Spleen (tissue), 11 donors: ENCODE results near the gene MTA1. TPM values are rescaled to one million over a fixed set of nuclear protein-coding genes. Genes with fewer than 3 reads are reported as not detected.

Experiments used
- DNase-seq: peaks from one replicate; pipeline ENCODE4 v3.0.0-alpha.2; 2020
- H3K27ac ChIP-seq, 8 donors: fragments of 200-600 bp; sonication (generic) in 7 of 8; 1 replicate in 4 of 8; 2 replicates in 4 of 8; pipeline versions ENCODE4 v1.5.0 to v1.8.0; 2016 to 2021; ENCODE audit warnings: inconsistent platforms in 4 of 8, mild to moderate bottlenecking in 4 of 8, moderate library complexity in 1 of 8
- H3K27me3 ChIP-seq, 7 donors: fragments of 200-600 bp; sonication (generic) in 6 of 7; replicated peaks in 1 of 7; 1 replicate in 4 of 7; 2 replicates in 3 of 7; pipeline versions ENCODE4 v1.5.0 to v1.8.0; 2016 to 2021; ENCODE audit warnings: inconsistent platforms in 3 of 7, mild to moderate bottlenecking in 1 of 7
- H3K36me3 ChIP-seq, 6 donors: fragments of 200-600 bp; sonication (generic) in 5 of 6; 1 replicate in 4 of 6; 2 replicates in 2 of 6; pipeline versions ENCODE4 v1.5.0 to v1.8.0; 2016 to 2021; ENCODE audit warnings: inconsistent platforms in 2 of 6
- H3K4me1 ChIP-seq, 6 donors: fragments of 200-600 bp; sonication (generic) in 5 of 6; 1 replicate in 3 of 6; 2 replicates in 3 of 6; pipeline versions ENCODE4 v1.5.0 to v1.8.0; 2016 to 2021; ENCODE audit warnings: inconsistent platforms in 3 of 6
- H3K4me3 ChIP-seq, 8 donors: fragments of 200-600 bp; sonication (generic) in 7 of 8; 1 replicate in 4 of 8; 2 replicates in 4 of 8; pipeline versions ENCODE4 v1.5.0 to v1.8.0; 2016 to 2021; ENCODE audit warnings: inconsistent platforms in 4 of 8, mild to moderate bottlenecking in 4 of 8, moderate library complexity in 2 of 8
- H3K9me3 ChIP-seq, 8 donors: fragments of 200-600 bp; sonication (generic) in 7 of 8; 1 replicate in 4 of 8; 2 replicates in 4 of 8; pipeline versions ENCODE4 v1.5.0 to v1.8.0; 2016 to 2021; ENCODE audit warnings: inconsistent platforms in 4 of 8
- CTCF ChIP-seq, 11 experiments: fragments of 200-600 bp in 7 of 11; fragments of 450-650 bp in 4 of 11; sonication (generic) in 4 of 11; IDR thresholded peaks in 8 of 11; conservative IDR thresholded peaks in 3 of 11; 1 replicate in 7 of 11; 2 replicates in 4 of 11; pipeline versions ENCODE4 v1.4.0 to v1.8.0; 2016 to 2021; ENCODE audit warnings: antibody characterized with exemption in 11 of 11, inconsistent platforms in 4 of 11, mild to moderate bottlenecking in 1 of 11
- POLR2A ChIP-seq, 3 donors: fragments of 450-650 bp; IDR thresholded peaks; one replicate each; pipeline ENCODE4 v1.5.1; 2017; ENCODE audit warnings: antibody characterized with exemption in 3 of 3, mild to moderate bottlenecking in 1 of 3
- POLR2AphosphoS5 ChIP-seq, 3 donors: sonication (generic); formaldehyde crosslinking; IDR thresholded peaks; one replicate each; pipeline ENCODE4 v1.5.1; 2017; ENCODE audit warnings: antibody characterized with exemption in 3 of 3
- WGBS, 5 donors: extraction: QIAGEN DNeasy Blood & Tissue Kit in 3 of 5; methylation state at CpG; one replicate each; pipeline versions ENCODE4 v1.1.5 to v1.1.7; 2013 to 2018; 5-methylcytosine and 5-hydroxymethylcytosine counted together
- intact Hi-C: fragments of 100-400 bp; cut with DNase I; formaldehyde crosslinking; loops from one replicate; pipeline ENCODE4 v1.15.0; 2023; ENCODE audit warnings: low total_unique reads
- polyA plus RNA-seq, 3 donors: library from polyadenylated mRNA; stranded (reverse); fragments of 200-250 nt; gene quantifications; one replicate each; pipeline ENCODE4 v1.2.1, GENCODE V29; 2013
- total RNA-seq, 7 donors: library from RNA; depleted of rRNA in 3 of 7; stranded (reverse); fragments of >200 nt in 3 of 7; fragmentation: NEBNext Ultra II Directional in 4 of 7; extraction: Animal tissue kit (Norgen Biotek cat#: 25700) in 4 of 7; gene quantifications; one replicate each; pipeline versions ENCODE4 v1.1.0 to v1.2.1, GENCODE V29; 2016 to 2021
- donor health status: healthy with polysubstance abuse.
- donor health status: DM: no; HTN: no; CAD: no; lungs with moderate emphysema.
- donor health status: DM: no; HTN: no; CAD: no.
- donor health status: Bipolar disorder and iron deficiency.
- donor health status: healthy.
- donor health status: DM: no; HTN: no; CAD: no.
- donor health status: DM: yes; HTN: yes; CAD: no.

The MTA1 gene
- total and polyA plus RNA-seq, 10 donors = 33.0 to 128 (median 78.2) TPM

- DNase-seq = no peak
- Histone ChIP-seq H3K4me1 (no peaks in the 10 kb centered on the region), H3K27ac (no peak overlapping the region), H3K27me3 (peaks cover 0 to 38% (median 5%) of the 10 kb centered on the region in 7 donors), H3K9me3 (no peaks in the 10 kb centered on the region), H3K4me3 (no peak overlapping the region), H3K36me3 (no peaks in the 10 kb centered on the region)
- intact Hi-C loops = no loop called here
- 88 to 96% (median 94%) methylated on average over 12 to 16 of the region's 16 CpGs for WGBS, 5 donors
- TF ChIP-seq CTCF (IDR thresholded peaks at IDR 0.05 in 8 of 11, conservative IDR thresholded peaks at IDR 0.05 in 3 of 11) (no peak), POLR2AphosphoS5 (IDR thresholded peaks at IDR 0.05) (no peak), POLR2A (IDR thresholded peaks at IDR 0.05) (no peak)
Observed at GRCh38 chr14:105505101-105505500, 85.5 kb downstream of the MTA1 start.

- Histone ChIP-seq H3K4me1 (no peaks in the 10 kb centered on the region), H3K36me3 (no peaks in the 10 kb centered on the region), H3K27me3 (peaks cover 0 to 58% (median 8%) of the 10 kb centered on the region in 7 donors), H3K9me3 (no peaks in the 10 kb centered on the region), H3K27ac (no peak overlapping the region), H3K4me3 (no peak overlapping the region)
- no peak for DNase-seq
- intact Hi-C loops = no loop called here
- no peak for TF ChIP-seq POLR2A (IDR thresholded peaks at IDR 0.05)
- TF ChIP-seq POLR2AphosphoS5 (IDR thresholded peaks at IDR 0.05) = no peak
- TF ChIP-seq CTCF (IDR thresholded peaks at IDR 0.05 in 8 of 11, conservative IDR thresholded peaks at IDR 0.05 in 3 of 11) = no peak
- whole genome bisulfite sequencing, 5 donors = 61 to 68% (median 63%) methylated on average over 14 to 17 of the region's 17 CpGs
Observed at GRCh38 chr14:105507247-105507646, 87.6 kb downstream of the MTA1 start.

GRCh38 chr14:105508069-105508468 lies 88.4 kb downstream of the MTA1 start:
- intact Hi-C loops = no loop called here
- DNase-seq = no peak
- WGBS, 5 donors = 77 to 86% (median 84%) methylated on average over 15 to 16 of the region's 16 CpGs
- peaks cover 0 to 58% (median 8%) of the 10 kb centered on the region in 7 donors for H3K27me3 ChIP-seq
- no peaks in the 10 kb centered on the region for H3K4me1 ChIP-seq
- no peak overlapping the region for H3K4me3 ChIP-seq
- no peaks in the 10 kb centered on the region for H3K36me3 ChIP-seq
- no peaks in the 10 kb centered on the region for H3K9me3 ChIP-seq
- TF ChIP-seq POLR2A (IDR thresholded peaks at IDR 0.05) (no peak), CTCF (IDR thresholded peaks at IDR 0.05 in 8 of 11, conservative IDR thresholded peaks at IDR 0.05 in 3 of 11) (no peak), POLR2AphosphoS5 (IDR thresholded peaks at IDR 0.05) (no peak)
- no peak overlapping the region for H3K27ac ChIP-seq

- no peak overlapping the region for H3K27ac ChIP-seq
- 86 to 93% (median 91%) methylated on average over 12 of the region's 12 CpGs for WGBS, 5 donors
- no peaks in the 10 kb centered on the region for H3K4me1 ChIP-seq
- H3K4me3 ChIP-seq = no peak overlapping the region
- DNase-seq = no peak
- intact Hi-C loops = no loop called here
- no peaks in the 10 kb centered on the region for H3K9me3 ChIP-seq
- no peak for TF ChIP-seq POLR2A (IDR thresholded peaks at IDR 0.05)
- no peak for TF ChIP-seq CTCF (IDR thresholded peaks at IDR 0.05 in 8 of 11, conservative IDR thresholded peaks at IDR 0.05 in 3 of 11)
- TF ChIP-seq POLR2AphosphoS5 (IDR thresholded peaks at IDR 0.05) = no peak
- no peaks in the 10 kb centered on the region for H3K36me3 ChIP-seq
- peaks cover 0 to 60% (median 8%) of the 10 kb centered on the region in 7 donors for H3K27me3 ChIP-seq
Observed at GRCh38 chr14:105508601-105509000, 89.0 kb downstream of the MTA1 start.
